GM12873 (cell line): ENCODE data around the gene NELL1.

ENCODE experiments used
- TF ChIP-seq, protein P1 (sequence below): IDR thresholded peaks from 2 replicates; pipeline ENCODE4 v1.5.1; 2012; ENCODE audit warnings: low read depth, mild to moderate bottlenecking, moderate library complexity, low read length, control low read depth; ENCODE audit not compliant: insufficient read depth; ENCODE audit errors: missing control alignments

Gene NELL1

GRCh38 chr11:21056644-21057043 is 387.3 kb downstream of the NELL1 start:
- TF ChIP-seq, protein P1, sequence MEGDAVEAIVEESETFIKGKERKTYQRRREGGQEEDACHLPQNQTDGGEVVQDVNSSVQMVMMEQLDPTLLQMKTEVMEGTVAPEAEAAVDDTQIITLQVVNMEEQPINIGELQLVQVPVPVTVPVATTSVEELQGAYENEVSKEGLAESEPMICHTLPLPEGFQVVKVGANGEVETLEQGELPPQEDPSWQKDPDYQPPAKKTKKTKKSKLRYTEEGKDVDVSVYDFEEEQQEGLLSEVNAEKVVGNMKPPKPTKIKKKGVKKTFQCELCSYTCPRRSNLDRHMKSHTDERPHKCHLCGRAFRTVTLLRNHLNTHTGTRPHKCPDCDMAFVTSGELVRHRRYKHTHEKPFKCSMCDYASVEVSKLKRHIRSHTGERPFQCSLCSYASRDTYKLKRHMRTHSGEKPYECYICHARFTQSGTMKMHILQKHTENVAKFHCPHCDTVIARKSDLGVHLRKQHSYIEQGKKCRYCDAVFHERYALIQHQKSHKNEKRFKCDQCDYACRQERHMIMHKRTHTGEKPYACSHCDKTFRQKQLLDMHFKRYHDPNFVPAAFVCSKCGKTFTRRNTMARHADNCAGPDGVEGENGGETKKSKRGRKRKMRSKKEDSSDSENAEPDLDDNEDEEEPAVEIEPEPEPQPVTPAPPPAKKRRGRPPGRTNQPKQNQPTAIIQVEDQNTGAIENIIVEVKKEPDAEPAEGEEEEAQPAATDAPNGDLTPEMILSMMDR, result no peak

DNA sequence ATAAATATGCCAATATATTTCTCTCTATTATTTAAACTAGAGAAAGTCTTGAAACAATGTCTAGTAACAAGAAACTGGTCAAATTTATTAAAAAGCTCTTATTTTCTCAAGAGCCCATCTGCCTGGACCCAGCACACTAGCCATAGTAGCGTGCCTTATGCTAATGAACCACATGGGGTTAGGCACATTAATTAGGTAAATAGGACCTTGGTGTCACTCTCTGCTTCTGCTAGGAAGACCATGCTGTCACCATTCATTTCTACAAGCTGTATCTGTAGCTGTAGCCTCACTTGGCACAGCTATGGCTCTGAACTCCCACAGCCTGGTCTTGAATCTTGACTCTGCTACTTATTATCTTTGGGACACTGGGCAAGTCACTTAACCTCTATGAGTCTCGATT is 390.5 kb downstream of the NELL1 start:
- TF ChIP-seq, protein P1, result no peak

DNA sequence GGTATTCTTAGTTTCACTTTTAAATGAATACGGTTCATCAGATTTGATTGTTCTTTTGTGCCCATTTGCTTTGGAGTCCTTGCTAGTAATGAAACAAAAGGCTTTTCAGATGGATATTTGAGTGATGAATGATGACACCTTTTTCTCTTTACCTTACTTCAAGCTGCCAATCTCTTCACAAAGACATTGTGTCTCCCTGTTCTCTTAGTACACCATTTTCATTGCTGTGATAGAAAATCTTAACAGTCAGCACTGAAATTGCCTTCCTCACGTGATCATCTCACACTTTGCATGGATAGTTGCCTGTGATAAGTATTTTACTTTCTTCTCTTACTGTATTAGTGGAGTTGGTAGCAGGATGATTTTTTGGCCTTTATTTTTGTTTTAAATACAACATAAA is 396.6 kb downstream of the NELL1 start:
- TF ChIP-seq, protein P1, result no peak

- TF ChIP-seq, protein P1, result no peak
These were observed 399.5 kb downstream of the NELL1 start for GRCh38 chr11:21068886-21069285.

- TF ChIP-seq, protein P1, result no peak
These were observed 400.5 kb downstream of the NELL1 start for GRCh38 chr11:21069909-21070308.

DNA sequence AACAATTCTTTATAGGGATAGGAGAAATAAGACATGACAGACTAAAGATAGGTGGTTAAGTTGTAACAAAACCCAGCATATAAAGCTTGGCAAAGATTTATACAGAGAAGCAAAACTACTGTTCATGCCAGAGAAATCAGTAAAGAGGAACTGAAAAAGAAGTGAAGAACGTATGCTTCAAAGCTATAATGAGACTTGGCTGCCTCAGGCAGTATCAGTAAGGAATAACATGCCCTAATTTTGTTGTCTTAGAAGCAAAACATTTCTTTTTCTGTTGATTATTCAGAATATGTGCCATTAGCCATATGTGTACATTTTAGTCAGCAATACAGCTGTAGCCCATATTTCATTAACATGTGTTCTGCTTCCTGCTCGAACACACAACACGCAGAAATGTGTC is 403.2 kb downstream of the NELL1 start:
- TF ChIP-seq, protein P1, result no peak

- TF ChIP-seq, protein P1, result no peak
These were observed 413.5 kb downstream of the NELL1 start for GRCh38 chr11:21082853-21083252.
